Measurements from ENCODE around the gene C3orf22. TPM values are rescaled to one million over a fixed set of nuclear protein-coding genes. Genes with fewer than 3 reads are reported as not detected.

The C3orf22 gene
- total RNA-seq, 4 donors from 2014 or later, result not detected

- no peak for DNase-seq
- no peaks in the 10 kb centered on the region for H3K9me3 ChIP-seq
- H3K4me1 ChIP-seq, result no peaks in the 10 kb centered on the region
- no peaks in the 10 kb centered on the region for H3K36me3 ChIP-seq
- in situ Hi-C loops (cut with MboI; ENCODE audit: low pct_ligation_motif_present in 1 of 4, low pct_unique_long_range_greater_than_20kb in 1 of 4, low sequenced_read_pairs in 3 of 4), result no loop called here
- intact Hi-C loops (cut with DNase I; ENCODE audit: low total_unique reads), result no loop called here
- 80% methylated on average over 5 of the region's 7 CpGs; no CpG with 5 or more reads in 1 of the 2 donors for WGBS, 2 donors (ENCODE audit: low coverage in 1 of 2)
- H3K27ac ChIP-seq, result no peak overlapping the region
- no peaks in the 10 kb centered on the region for H3K27me3 ChIP-seq
- no peak overlapping the region for H3K4me3 ChIP-seq
- TF ChIP-seq EP300 (IDR thresholded peaks at IDR 0.05; ENCODE audit: low read depth) (no peak), POLR2AphosphoS5 (IDR thresholded peaks at IDR 0.05) (no peak), CTCF (IDR thresholded peaks at IDR 0.05) (no peak), POLR2A (IDR thresholded peaks at IDR 0.05) (no peak)
Observed at GRCh38 chr3:126571078-126571477, 12.3 kb upstream of the C3orf22 start.

- DNase-seq, result no peak
- intact Hi-C loops (cut with DNase I; ENCODE audit: low total_unique reads) (no loop called here), in situ Hi-C loops (cut with MboI; ENCODE audit: low pct_ligation_motif_present in 1 of 4, low pct_unique_long_range_greater_than_20kb in 1 of 4, low sequenced_read_pairs in 3 of 4) (no loop called here)
- no peak for TF ChIP-seq POLR2A (IDR thresholded peaks at IDR 0.05)
- H3K9me3 ChIP-seq, result no peaks in the 10 kb centered on the region
- H3K4me3 ChIP-seq, result no peak overlapping the region
- 74% methylated on average over 6 of the region's 6 CpGs; no CpG with 5 or more reads in 1 of the 2 donors for WGBS, 2 donors (ENCODE audit: low coverage in 1 of 2)
- H3K36me3 ChIP-seq, result no peaks in the 10 kb centered on the region
- peaks cover 5% of the 10 kb centered on the region for H3K27me3 ChIP-seq
- no peak overlapping the region for H3K27ac ChIP-seq
- no peaks in the 10 kb centered on the region for H3K4me1 ChIP-seq
Observed at GRCh38 chr3:126570103-126570541, 11.4 kb upstream of the C3orf22 start.

GRCh38 chr3:126569390-126569975, 10.8 kb upstream of the C3orf22 start:
- Histone ChIP-seq H3K9me3 (no peaks in the 10 kb centered on the region), H3K27ac (no peak overlapping the region), H3K27me3 (peaks cover 5% of the 10 kb centered on the region), H3K36me3 (no peaks in the 10 kb centered on the region), H3K4me3 (no peak overlapping the region), H3K4me1 (no peaks in the 10 kb centered on the region)
- no peak for DNase-seq
- intact Hi-C loops (cut with DNase I; ENCODE audit: low total_unique reads), result no loop called here
- in situ Hi-C loops (cut with MboI; ENCODE audit: low pct_ligation_motif_present in 1 of 4, low pct_unique_long_range_greater_than_20kb in 1 of 4, low sequenced_read_pairs in 3 of 4), result no loop called here
- 85 to 86% methylated on average over 3 to 9 of the region's 9 CpGs for WGBS, 2 donors (ENCODE audit: low coverage in 1 of 2)
- TF ChIP-seq EP300 (IDR thresholded peaks at IDR 0.05; ENCODE audit: low read depth), result no peak
- TF ChIP-seq POLR2AphosphoS5 (IDR thresholded peaks at IDR 0.05), result no peak
- no peak for TF ChIP-seq CTCF (IDR thresholded peaks at IDR 0.05)
- TF ChIP-seq POLR2A (IDR thresholded peaks at IDR 0.05), result no peak

- H3K36me3 ChIP-seq, result no peaks in the 10 kb centered on the region
- WGBS, 2 donors (ENCODE audit: low coverage in 1 of 2), result 73 to 86% methylated on average over 2 to 3 of the region's 3 CpGs
- in situ Hi-C loops (cut with MboI; ENCODE audit: low pct_ligation_motif_present in 1 of 4, low pct_unique_long_range_greater_than_20kb in 1 of 4, low sequenced_read_pairs in 3 of 4), result no loop called here
- TF ChIP-seq POLR2AphosphoS5 (IDR thresholded peaks at IDR 0.05) (no peak), EP300 (IDR thresholded peaks at IDR 0.05; ENCODE audit: low read depth) (no peak), CTCF (IDR thresholded peaks at IDR 0.05) (no peak), POLR2A (IDR thresholded peaks at IDR 0.05) (no peak)
- H3K9me3 ChIP-seq, result no peaks in the 10 kb centered on the region
- intact Hi-C loops (cut with DNase I; ENCODE audit: low total_unique reads), result no loop called here
- DNase-seq, result no peak
- no peak overlapping the region for H3K27ac ChIP-seq
- H3K27me3 ChIP-seq, result peaks cover 5% of the 10 kb centered on the region
- no peaks in the 10 kb centered on the region for H3K4me1 ChIP-seq
- no peak overlapping the region for H3K4me3 ChIP-seq
Observed at GRCh38 chr3:126568776-126569342, 10.1 kb upstream of the C3orf22 start.
